ENCODE data around the gene MAN2C1.

Gene MAN2C1

DNA sequence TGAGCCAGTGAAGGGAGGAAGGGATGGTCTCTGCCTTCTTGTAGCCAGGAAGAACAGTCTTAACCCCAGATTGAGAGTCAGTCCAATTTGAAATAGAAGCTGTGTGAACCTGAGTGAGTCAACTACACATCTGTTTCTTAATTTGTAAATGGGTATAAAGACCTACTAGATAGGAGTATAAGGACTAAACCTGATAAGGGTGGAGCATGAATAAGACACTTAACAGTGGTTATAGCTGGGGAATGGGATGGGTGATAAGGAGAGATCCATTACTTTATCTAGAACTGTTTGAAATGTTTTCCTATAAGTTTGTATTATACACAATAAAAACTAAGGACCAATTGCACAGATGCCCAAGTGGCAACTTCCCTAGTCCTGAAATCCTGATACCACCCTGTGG is 1.4 kb downstream of the MAN2C1 start:
- Mint-ChIP-seq H3K27ac (peak overlapping the region; percentile 95), H3K27me3 (no peaks in the 10 kb centered on the region), H3K4me3 (no peak overlapping the region), H3K4me1 (peaks cover 16% of the 10 kb centered on the region), H3K36me3 (peaks cover 27% of the 10 kb centered on the region), H3K9me3 (no peaks in the 10 kb centered on the region)
- ATAC-seq, result no peak

DNA sequence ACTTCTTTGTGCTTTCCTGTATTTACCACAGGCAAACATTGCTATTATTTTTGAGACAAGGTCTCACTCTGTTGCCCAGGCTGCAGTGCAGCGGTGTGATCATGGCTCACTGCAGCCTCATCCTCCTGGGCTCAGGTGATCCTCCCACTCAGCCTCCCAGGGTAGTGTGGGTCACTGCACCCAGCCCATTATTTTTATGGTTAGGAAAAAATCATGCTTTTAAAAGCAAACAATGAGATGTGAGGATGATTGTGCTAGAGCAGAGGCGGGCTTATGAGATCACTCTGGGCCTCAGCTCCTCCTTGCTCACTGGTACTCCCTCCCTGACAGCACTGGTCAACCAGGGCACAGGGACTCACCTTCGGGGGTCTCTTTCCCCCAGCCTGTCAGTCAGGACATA is 2.2 kb downstream of the MAN2C1 start:
- no peak overlapping the region for H3K27ac Mint-ChIP-seq

DNA sequence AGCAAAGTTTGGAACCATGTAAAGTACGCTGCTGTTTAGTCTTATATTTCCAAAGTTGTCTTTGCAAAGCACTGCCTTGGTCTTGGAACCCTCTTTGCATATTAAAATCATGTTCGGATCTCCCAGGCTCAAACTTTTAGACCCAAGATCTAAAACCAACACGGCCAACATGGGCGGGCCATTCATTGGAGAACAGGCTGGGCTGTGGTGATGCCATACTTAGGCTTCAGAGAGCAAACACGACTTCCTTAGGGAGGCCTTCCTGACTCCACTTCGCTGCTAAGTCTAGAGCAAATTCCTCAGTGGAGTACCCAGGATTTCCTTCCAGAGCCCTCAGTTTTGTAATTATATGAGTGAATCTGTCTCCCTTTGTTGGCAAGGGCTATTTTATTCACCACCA is 3.5 kb downstream of the MAN2C1 start:
- ATAC-seq, result no peak
- Mint-ChIP-seq H3K4me3 (no peak overlapping the region), H3K27ac (no peak overlapping the region), H3K9me3 (no peaks in the 10 kb centered on the region), H3K36me3 (peaks cover 41% of the 10 kb centered on the region), H3K4me1 (peaks cover 14% of the 10 kb centered on the region), H3K27me3 (no peaks in the 10 kb centered on the region)

More for the DNA sequence above, 2.2 kb downstream of the MAN2C1 start:
- H3K27me3 Mint-ChIP-seq, result no peaks in the 10 kb centered on the region
- H3K36me3 Mint-ChIP-seq, result peaks cover 32% of the 10 kb centered on the region
- H3K9me3 Mint-ChIP-seq, result no peaks in the 10 kb centered on the region
- ATAC-seq, result no peak
- no peak overlapping the region for H3K4me3 Mint-ChIP-seq
- H3K4me1 Mint-ChIP-seq, result peaks cover 16% of the 10 kb centered on the region

DNA sequence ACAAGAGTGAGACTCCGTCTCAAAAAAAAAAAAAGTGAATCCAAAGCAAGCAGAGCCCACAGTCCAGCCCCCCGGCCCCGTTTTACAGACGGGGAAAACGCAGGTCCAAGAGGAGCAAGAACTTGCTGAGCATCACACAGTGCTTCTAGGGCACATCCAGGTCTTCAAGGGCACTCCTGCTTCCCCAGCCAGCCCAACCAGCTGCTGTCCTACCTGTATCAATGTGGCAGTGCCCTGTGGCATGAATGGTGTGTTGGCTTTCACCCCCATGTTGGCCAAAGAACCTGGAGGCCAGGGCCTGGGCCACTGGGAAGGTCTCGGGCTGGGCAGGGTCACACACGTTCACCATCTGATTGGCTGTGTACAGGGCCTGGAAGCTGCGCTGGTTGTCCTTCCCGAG is 4.6 kb downstream of the MAN2C1 start:
- Mint-ChIP-seq H3K27ac (no peak overlapping the region), H3K4me1 (peaks cover 3% of the 10 kb centered on the region), H3K27me3 (no peaks in the 10 kb centered on the region), H3K36me3 (peaks cover 42% of the 10 kb centered on the region), H3K4me3 (no peak overlapping the region), H3K9me3 (no peaks in the 10 kb centered on the region)
- ATAC-seq, result no peak

DNA sequence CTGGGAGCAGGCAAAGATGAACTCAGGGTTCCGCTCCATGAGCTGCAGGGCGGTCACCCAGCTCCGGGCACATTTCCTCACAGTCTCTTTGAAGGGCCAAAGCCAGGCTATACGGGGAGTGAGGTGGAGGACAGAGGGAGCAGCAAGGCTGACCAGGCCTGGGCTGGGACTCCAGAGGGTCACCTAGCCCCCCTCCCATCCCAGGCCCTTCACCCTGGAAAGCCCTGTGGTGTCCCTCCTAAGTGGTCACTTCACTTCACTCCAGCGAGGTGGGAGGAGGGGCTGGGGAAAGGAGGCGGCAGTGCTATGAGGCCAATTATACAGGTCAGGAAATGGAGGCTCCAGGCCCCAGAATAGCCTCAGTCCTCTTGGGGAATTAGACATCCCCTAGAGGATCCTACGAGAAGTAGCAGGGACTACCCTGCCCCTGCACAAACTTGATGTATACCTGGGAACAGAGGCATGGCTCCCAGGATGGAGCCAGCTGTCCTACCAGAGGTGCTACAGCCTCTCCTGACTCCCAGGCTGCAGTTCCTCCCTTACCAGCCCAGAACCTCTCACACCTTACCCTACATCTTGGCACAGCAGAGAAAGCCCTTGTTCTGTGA is 5.7 kb downstream of the MAN2C1 start:
- Mint-ChIP-seq H3K36me3 (peaks cover 52% of the 10 kb centered on the region), H3K4me3 (no peak overlapping the region), H3K4me1 (no peaks in the 10 kb centered on the region), H3K27ac (no peak overlapping the region), H3K9me3 (no peaks in the 10 kb centered on the region), H3K27me3 (no peaks in the 10 kb centered on the region)
- no peak for ATAC-seq

DNA sequence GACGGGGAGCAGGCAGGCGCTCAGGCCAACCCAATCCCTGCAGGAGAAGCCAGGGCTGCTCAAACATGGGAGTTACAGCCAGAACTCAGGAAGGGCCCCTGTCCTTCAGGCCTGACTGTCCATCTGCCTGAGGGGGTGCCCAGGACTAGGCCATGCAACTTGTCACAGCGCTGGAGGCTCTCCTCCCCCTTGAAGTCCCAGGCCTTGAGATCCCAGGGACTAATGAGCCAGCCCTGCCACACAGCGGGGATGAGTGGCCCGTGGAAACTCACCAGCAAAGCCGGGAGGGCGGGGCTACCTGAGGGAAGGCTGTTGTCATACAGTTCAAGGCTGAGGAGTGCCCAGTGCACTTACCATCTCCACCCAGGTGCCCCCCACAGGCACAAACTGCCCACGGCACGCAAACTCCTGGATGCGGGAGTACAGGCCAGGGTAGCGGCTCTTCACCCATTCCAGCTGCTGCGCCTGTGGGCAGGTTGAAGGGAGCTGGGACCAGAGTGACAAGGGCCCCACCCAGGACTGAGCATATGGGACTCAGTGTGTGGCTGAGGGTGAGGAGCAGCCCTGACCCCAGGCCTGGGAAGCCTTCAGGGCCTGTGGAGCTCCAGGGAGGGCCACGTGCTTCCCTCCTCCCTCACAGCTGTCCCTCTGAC is 6.3 kb downstream of the MAN2C1 start:
- H3K4me3 Mint-ChIP-seq, result no peak overlapping the region
- no peak overlapping the region for H3K27ac Mint-ChIP-seq
- H3K36me3 Mint-ChIP-seq, result peaks cover 53% of the 10 kb centered on the region
- no peaks in the 10 kb centered on the region for H3K9me3 Mint-ChIP-seq
- H3K4me1 Mint-ChIP-seq, result no peaks in the 10 kb centered on the region
- ATAC-seq, result no peak
- H3K27me3 Mint-ChIP-seq, result no peaks in the 10 kb centered on the region

DNA sequence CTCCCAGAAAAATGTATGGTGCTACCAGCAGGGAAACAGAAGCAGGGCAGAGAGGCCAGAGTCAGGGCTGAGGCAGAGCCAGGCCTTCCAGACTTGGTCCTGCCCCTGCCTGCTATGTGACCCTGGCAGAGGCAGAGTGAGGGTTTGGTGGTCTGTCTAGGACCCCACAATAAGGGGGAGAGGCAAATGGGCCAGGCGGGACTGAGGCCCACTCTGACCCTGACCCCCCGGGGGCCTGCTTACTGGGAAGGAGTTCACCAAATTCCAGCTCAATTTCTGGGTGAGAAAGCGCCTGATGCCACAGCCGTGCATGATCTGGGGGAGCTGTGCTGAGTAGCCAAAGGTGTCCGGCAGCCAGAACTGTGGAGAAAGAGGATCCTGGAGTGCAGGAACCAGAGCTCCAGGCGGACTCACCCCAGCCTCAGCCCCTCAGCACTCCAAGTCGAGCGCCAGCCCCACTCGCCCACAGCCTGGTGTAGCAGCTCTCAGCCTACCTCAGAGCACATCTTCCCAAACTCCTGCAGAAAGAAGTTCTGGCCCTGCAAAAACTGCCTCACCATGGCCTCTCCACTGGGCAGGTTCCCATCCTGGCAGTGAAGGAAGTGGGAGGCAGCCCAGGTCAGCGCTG is 6.9 kb downstream of the MAN2C1 start:
- H3K27ac Mint-ChIP-seq, result no peak overlapping the region
- no peak for ATAC-seq
- H3K4me1 Mint-ChIP-seq, result no peaks in the 10 kb centered on the region
- H3K4me3 Mint-ChIP-seq, result no peak overlapping the region
- peaks cover 60% of the 10 kb centered on the region for H3K36me3 Mint-ChIP-seq
- H3K27me3 Mint-ChIP-seq, result no peaks in the 10 kb centered on the region
- no peaks in the 10 kb centered on the region for H3K9me3 Mint-ChIP-seq

DNA sequence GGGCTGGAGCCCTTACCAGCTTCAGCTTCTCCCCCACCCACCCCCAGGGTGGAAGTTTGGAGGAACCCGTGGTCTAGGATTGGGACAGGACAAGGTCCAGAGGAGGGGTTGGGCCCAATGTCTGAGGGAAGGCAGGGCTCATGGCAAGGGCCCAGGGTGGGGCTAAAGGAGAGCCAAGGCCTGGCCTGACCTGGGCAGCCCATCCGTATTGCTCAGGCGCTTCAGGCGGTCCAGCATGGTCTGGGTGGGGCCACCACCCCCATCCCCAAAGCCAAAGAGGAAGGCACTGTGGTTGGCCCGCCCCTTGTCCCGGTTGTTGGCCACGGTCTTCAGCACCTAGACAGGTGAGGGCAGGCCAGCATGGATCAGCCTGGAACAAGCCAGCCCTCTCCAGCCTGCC is 7.6 kb downstream of the MAN2C1 start:
- H3K27me3 Mint-ChIP-seq, result no peaks in the 10 kb centered on the region
- peaks cover 66% of the 10 kb centered on the region for H3K36me3 Mint-ChIP-seq
- H3K27ac Mint-ChIP-seq, result no peak overlapping the region
- no peaks in the 10 kb centered on the region for H3K4me1 Mint-ChIP-seq
- ATAC-seq, result peak; percentile 24
- no peaks in the 10 kb centered on the region for H3K9me3 Mint-ChIP-seq
- no peak overlapping the region for H3K4me3 Mint-ChIP-seq

DNA sequence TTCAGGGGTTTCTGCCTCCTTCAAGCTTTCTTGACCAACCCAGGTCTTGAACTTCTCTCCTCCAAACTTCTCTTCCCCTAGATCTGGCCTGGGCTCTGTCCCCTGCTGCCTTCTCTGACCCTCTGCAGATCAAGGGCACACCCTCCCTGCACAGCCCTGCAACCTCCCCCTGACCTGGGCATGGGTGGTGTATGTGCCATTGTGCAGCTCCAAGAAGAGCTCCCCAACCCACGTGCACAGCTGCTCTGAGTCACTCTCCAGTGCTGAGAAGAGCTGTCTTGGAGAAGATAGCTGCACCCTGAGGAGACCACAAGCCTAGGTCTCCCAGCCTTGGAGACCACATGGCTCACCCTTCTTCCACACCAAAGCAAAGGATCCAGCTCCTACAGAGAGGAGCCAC is 8.0 kb downstream of the MAN2C1 start:
- Mint-ChIP-seq H3K36me3 (peaks cover 70% of the 10 kb centered on the region), H3K27ac (no peak overlapping the region), H3K9me3 (no peaks in the 10 kb centered on the region), H3K27me3 (no peaks in the 10 kb centered on the region), H3K4me3 (no peak overlapping the region), H3K4me1 (no peaks in the 10 kb centered on the region)
- ATAC-seq, result no peak

DNA sequence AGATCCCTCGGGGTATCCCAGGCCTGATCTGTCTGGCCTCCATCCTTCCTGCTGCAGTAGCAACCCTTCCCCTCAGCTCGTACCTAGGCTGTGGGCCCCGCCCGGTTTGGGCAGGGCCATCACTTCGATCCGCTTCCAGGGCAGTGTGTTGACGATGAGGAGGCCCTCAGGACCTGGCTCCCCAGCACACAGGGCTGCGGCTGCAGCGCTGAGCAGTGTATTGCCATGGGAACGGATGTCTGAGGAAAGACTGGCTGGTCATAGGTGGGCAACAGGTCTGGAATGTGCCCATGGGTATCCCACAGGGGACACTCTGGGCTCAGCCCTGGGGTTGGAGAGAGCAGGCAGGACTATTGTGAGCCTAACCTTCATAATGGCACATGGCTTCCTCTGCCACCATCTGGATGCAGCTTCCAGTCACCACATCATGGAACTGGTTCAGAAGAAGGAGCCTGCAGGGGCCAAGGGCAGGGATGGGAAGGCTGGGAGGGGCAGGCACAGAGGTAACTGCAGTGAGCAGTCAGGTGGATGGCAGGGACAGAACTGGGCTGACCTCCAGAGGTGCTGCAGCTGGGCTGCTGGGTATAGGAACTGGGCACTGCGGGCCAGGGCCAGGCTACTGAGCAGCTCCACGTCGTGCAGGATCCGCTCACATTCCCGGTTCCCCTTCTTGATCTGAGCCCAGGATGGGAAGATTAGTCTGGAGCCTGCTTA is 8.7 kb downstream of the MAN2C1 start:
- Mint-ChIP-seq H3K9me3 (no peaks in the 10 kb centered on the region), H3K4me1 (no peaks in the 10 kb centered on the region), H3K36me3 (peaks cover 74% of the 10 kb centered on the region), H3K27ac (no peak overlapping the region), H3K4me3 (no peak overlapping the region), H3K27me3 (no peaks in the 10 kb centered on the region)
- no peak for ATAC-seq

DNA sequence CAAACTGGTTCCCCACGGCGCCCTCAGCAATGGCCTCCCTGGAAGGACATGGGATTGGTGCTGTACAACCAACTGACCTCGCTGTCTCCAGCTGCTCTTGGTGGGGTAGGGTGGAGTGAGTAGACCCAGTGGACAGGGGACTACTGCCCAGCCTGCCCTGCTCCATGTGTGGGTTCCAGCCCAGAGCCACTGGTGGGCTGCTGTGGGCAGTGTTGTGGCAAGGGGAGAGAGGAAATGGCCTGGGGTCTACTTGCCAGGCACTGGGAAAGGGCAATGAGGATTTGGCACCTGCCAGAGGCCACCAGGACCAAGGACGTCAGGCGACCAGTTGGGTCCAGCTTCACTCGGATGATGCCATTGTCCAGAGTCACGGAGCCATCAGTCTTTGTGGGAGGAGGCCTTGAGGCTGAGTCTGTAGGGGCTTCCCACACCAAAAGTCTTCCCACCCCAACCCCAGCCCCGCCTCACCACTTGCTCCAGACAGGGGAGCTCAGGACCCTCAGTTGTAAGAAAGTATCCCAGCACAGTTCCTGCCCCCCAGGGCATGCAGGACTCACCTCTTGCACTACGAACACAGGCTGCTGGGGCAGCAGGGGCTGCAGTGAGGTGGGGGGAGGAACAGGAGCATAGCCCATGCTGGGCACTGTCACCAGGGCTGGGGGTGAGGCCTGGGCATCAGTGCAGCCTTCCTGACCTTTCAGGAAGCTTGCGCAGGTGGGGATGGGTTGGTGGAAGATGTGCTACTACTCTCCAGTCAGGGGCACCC is 9.5 kb downstream of the MAN2C1 start:
- no peaks in the 10 kb centered on the region for H3K27me3 Mint-ChIP-seq
- H3K36me3 Mint-ChIP-seq, result peaks cover 71% of the 10 kb centered on the region
- H3K4me3 Mint-ChIP-seq, result no peak overlapping the region
- no peak for ATAC-seq
- H3K4me1 Mint-ChIP-seq, result no peaks in the 10 kb centered on the region
- no peaks in the 10 kb centered on the region for H3K9me3 Mint-ChIP-seq
- no peak overlapping the region for H3K27ac Mint-ChIP-seq

DNA sequence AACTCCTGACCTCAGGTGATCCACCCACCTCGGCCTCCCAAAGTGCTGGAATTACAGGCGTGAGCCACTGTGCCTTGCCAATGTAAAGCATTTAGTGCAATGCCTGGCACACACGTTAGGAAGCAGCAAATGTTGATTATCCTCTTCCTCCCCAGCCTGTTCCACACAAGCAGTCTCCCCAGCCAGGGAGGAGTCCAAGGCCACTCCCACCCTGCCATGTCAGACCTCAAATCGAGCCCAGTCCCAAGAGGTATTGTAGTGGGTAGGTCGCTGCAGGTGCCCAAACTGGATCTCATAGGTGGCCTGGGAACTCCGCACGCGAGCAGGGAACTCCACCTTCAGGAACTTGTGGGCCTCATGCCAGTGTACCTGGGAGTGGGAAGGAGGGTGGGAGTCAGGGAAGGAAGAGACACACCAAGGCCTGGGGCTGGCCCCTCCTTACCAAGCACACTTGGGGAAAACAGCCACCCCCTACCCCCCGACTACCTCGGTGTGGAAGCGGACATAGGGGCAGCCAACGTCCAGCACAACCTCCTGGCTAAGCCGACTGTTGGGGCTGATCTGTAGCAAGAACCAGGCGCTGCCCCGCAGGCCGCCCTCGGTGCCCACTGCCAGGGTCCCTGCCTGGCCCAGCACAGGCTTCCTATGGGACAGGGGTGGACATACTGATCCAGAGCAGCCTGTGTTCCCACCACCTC is 10.3 kb downstream of the MAN2C1 start:
- H3K9me3 Mint-ChIP-seq, result no peaks in the 10 kb centered on the region
- peaks cover 63% of the 10 kb centered on the region for H3K36me3 Mint-ChIP-seq
- H3K4me1 Mint-ChIP-seq, result no peaks in the 10 kb centered on the region
- H3K4me3 Mint-ChIP-seq, result no peak overlapping the region
- ATAC-seq, result no peak
- no peaks in the 10 kb centered on the region for H3K27me3 Mint-ChIP-seq
- H3K27ac Mint-ChIP-seq, result no peak overlapping the region

DNA sequence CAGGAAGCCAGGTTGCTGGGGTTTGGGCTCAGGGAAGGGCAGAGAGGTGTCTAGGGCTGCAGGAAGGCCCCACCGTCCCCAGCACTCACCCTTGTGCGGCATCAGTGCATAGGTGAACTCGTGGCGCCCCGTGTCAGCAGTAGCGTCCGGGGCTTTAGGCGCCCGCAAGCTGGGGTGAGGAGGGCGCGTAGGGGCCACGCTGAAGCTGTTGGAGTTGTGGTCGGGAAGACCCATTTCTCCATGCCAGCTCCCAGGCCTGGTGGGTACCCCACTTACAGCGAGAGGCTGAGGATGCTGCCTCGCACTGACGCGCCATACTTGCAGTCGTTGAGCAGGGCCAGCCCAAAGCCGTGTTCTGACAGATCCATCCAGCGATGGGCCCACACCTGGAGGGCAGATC is 11.9 kb downstream of the MAN2C1 start:
- Mint-ChIP-seq H3K9me3 (no peaks in the 10 kb centered on the region), H3K27me3 (no peaks in the 10 kb centered on the region), H3K4me3 (no peak overlapping the region), H3K36me3 (peaks cover 60% of the 10 kb centered on the region), H3K4me1 (no peaks in the 10 kb centered on the region), H3K27ac (no peak overlapping the region)
- no peak for ATAC-seq

DNA sequence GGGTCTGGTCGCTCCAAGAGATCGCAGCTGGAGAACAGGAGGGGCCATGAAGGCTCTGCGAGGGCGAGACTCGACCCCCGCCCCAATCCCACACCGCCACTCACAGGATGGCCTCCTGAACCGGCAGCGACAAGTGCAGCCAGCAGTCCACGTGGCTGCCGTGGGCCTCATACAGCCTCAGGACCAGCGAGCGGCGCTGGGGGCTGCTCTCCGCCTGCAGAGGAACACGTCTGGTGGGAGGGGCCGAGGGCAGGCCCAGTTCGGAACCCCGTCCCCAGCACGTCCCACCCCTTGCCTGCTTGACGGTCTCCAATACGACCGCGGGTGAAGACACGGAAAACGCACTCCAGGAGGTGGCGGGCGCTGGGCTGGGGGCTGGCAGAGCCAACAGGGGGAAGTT is 12.4 kb downstream of the MAN2C1 start:
- H3K27me3 Mint-ChIP-seq, result no peaks in the 10 kb centered on the region
- no peak overlapping the region for H3K27ac Mint-ChIP-seq
- H3K36me3 Mint-ChIP-seq, result peaks cover 59% of the 10 kb centered on the region
- no peaks in the 10 kb centered on the region for H3K9me3 Mint-ChIP-seq
- H3K4me1 Mint-ChIP-seq, result peaks cover under 1% of the 10 kb centered on the region
- ATAC-seq, result no peak
- no peak overlapping the region for H3K4me3 Mint-ChIP-seq

DNA sequence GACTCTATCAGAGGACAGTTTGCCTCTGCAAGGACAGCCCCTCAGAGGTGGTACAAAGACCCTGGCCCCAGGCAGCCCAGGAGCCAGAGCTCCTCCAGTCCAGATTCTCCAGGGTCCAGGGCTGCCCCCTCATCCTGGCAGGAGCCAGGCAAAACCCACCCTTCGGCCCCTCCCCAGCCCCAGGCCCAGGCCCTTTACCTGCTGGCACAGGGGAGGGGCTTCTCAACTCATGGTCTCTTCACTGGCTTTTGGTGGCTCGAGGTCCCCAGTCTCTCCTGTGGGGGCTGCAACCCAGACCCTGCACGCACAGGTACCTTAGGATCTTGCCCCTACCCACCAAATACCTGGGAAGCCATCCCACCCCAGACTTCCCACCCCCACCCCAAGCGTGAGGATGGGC is 13.0 kb downstream of the MAN2C1 start:
- H3K4me1 Mint-ChIP-seq, result peaks cover 7% of the 10 kb centered on the region
- H3K27ac Mint-ChIP-seq, result no peak overlapping the region
- H3K36me3 Mint-ChIP-seq, result peaks cover 60% of the 10 kb centered on the region
- no peak for ATAC-seq
- no peaks in the 10 kb centered on the region for H3K9me3 Mint-ChIP-seq
- H3K27me3 Mint-ChIP-seq, result no peaks in the 10 kb centered on the region
- no peak overlapping the region for H3K4me3 Mint-ChIP-seq
